GM19240 (cell line): Measurements from ENCODE around the gene CPTP.

Source experiments
- DNase-seq: peaks from one replicate; pipeline ENCODE4 v3.0.0; 2011; ENCODE audit warnings: low spot score; ENCODE audit not compliant: insufficient read length

Gene CPTP

GRCh38 chr1:1348420-1349255 is 24.0 kb downstream of the CPTP start:
- no peak for DNase-seq

GRCh38 chr1:1349256-1350012 is 24.8 kb downstream of the CPTP start, which contains the start of gene DVL1:
Gene DVL1, minus strand, starts transcription at chr1:1349418. Its CDS starts 353 bp downstream, at chr1:1349065.
- peak; percentile 93 for DNase-seq

DNA sequence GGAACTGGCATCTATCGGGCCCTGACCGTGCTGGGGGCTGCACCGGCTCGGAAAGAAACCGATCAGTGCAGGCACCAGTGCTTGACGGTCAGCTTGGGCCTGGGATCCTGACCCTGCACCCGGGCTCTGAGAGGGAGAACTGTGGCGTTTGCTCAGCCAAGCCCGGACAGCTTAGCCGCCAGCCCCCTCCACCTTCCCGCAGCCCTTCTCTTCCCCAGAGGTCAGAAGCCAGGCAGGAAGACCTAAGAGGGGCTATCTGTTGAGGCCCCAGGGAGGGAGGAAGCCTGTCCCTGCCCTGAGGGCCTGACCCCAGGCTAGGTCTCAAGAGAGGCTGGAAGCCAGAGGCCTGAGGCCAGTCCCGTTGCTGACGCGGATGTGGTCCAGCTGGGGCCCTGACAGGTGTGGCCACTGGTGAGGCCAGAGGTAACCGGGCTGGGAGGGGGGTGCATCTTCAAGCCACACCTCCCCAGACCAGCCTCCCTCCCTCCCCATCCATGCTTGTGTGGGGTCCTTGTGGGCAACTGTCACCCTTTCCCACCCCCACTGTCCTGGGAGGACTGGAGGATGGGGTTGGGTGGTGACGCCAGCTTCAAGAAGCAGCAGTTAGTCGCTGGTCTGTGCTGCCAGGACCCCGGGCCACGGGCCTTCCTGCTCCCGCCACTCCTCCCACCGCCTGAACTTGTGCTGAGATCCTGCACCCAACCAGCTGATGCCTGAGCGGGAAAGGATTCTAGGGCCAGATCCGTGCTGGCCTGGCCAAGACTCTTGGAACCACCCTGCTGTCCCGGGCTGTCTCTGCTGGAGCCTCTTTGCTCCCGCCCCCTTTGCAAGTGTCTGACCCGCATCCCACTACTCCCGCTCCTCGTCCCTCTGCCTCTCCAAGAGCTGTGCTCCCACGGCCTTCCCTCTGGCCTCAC is 27.2 kb downstream of the CPTP start:
- DNase-seq, result no peak

- DNase-seq, result no peak
Observed at GRCh38 chr1:1352786-1353388, 28.3 kb downstream of the CPTP start.

DNA sequence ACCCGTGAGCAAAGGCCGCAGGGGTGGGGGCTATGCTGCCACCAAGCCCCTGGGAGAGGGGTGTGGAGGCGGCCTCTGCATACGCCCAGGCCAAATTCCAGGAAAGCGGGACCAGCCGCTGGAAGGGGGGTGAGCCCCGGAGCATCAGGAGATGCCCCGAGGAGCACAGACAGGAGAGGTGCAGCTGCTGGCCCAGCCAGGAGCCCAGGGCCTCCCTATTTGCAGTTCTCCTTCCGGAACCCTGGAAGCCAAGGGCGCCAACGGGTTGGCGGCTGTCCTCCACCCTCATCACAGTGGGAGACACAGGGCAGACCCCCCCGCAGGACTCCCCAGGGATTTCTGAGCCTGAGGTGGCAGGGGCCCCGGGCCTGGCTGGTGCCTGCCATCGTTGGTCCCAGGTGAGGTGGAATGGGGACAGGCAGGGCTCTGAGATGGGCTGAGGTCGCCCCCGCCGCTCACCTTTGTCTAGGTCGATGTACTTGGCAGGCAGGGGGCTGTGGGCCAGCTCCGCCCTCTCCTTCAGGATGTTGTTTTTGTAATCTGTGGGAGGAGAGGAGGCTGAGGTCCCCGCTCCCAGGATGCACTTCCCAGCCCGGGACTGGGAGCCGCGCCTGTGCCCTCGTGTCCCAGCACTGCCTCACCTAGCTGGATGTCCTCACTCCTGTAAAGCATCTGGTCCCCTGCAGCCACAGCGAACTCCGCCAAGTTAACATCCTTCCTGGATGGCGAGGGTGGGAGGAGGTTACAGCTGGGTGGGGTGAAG is 29.0 kb downstream of the CPTP start:
- DNase-seq, result no peak

DNA sequence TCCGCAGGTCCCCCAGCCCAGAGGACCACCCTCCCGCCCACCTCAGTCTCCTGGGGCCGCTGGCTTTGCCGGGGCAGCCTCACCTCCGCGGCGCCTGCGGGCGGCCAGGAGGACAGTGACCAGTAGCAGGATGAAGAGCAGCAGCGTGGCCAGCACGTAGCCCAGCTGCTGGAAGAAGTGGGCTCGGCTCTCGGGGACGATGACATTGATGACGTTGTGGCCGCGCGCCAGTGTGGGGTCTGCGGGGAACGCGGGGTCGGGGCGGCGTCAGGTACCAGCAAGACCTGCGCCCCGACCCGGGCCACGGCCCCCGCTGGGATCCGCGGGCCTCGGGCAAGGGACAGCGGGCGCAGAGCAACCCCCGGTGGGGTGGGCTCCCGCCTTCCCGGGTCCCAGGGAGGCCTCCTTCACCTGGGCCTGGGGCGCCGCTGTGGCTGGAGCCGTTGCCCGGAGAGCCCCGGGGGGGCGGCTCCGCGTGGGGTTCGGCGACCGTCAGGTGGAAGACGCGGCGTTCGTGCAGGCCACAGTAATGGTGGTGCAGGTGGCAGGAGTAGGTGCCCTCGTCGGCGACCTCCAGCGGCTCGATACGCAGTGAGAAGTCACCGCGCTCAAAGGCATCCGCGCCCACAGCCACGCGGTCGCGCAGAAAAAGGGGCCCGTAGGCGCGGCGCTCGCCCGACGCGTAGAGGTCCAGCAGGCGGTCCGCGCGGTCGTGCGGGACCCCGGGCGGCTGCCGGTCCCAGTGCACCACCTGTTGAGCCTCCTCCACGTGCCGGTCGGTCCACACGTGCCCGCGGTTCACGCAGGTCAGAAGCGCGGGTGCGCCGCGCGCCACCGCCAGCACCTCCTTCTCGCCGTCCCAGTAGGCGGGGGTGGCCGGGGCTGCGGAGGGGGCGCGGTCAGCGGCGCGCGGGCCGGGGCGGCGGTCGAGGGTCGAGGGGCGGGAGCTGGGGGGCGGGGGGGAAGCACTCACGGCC is 30.0 kb downstream of the CPTP start:
- no peak for DNase-seq

GRCh38 chr1:1355416-1355815 is 30.8 kb downstream of the CPTP start:
- DNase-seq, result no peak

GRCh38 chr1:1356166-1356795 is 31.7 kb downstream of the CPTP start:
- DNase-seq, result no peak

GRCh38 chr1:1356796-1357401 is 32.3 kb downstream of the CPTP start:
- DNase-seq, result no peak

GRCh38 chr1:1357871-1358432 is 33.4 kb downstream of the CPTP start:
- no peak for DNase-seq

DNA sequence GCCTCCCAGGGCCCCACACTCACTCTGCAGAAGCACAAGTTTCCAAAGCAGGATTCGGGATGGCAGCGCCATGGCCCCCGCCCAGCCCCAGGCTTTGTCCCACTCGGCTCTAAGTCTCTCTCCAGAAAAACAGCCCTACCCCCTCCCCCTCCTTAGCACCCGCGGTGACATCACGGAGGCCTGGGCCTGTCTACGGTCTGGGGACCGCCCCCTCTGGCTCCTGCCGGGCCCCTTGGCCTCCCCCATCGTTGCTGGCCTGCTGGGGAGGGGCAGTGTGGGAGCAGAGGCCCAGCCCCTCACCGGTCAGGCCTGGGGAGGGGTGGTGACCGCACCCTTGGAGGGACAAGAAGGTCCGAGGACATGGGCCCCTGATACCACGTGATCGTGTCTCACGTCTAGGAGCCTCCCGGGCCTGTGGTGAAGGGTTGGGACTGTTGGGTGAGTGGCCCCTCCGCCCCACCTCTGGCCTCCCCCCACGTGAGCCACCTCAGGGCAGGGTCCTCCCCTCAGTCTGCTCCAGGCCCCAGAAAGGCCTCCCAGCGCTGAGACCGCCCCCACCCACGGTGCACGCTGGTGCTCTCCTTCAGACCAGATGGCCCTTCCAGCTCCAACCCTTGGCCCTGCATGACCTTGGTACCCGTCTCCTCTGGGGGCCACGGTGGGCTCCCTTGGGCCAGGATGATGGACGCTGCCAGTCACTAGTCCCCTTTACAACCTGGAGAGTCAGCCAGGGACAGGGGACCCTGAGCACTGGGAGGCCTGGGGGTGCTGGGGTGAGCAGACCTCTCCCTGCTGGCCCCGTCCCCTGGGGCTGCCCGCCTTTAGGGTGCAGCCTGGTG is 34.0 kb downstream of the CPTP start, which contains the start of gene MXRA8:
Gene MXRA8 (minus strand): TSS at position 123 of the 839 bp plus-strand sequence. CDS start 51 bp downstream, at position 72.
- no peak for DNase-seq

GRCh38 chr1:1359308-1359663 is 34.7 kb downstream of the CPTP start:
- no peak for DNase-seq

GRCh38 chr1:1359664-1360468 is 35.3 kb downstream of the CPTP start:
- DNase-seq, result no peak

DNA sequence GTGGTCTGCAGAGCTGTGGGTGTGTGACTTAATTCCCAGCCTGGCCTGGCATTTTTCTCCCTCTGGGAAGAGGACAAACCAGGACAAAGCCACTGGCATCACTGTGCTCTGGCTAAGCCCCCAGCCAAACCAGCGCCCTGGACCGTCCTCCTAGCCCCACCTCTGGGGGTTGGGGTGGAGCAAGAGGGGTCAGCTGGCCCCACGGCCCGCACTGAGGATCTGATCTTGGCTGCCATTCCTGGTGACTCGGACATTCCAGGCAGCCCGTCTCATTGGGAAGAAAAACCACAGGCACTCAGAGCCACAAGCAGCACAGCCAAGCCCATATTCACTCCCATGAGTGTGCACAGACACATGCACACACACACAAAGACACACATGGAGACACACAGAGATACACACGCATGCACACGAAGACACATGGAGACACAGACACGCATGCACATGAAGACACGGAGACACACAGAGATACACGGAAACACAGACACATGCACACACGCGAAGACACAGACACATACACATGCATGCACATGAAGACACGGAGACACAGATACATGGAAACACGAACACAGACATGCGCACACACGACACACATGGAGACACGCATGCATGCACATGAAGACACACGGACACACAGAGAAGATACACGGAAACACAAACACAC is 36.0 kb downstream of the CPTP start:
- DNase-seq, result no peak

DNA sequence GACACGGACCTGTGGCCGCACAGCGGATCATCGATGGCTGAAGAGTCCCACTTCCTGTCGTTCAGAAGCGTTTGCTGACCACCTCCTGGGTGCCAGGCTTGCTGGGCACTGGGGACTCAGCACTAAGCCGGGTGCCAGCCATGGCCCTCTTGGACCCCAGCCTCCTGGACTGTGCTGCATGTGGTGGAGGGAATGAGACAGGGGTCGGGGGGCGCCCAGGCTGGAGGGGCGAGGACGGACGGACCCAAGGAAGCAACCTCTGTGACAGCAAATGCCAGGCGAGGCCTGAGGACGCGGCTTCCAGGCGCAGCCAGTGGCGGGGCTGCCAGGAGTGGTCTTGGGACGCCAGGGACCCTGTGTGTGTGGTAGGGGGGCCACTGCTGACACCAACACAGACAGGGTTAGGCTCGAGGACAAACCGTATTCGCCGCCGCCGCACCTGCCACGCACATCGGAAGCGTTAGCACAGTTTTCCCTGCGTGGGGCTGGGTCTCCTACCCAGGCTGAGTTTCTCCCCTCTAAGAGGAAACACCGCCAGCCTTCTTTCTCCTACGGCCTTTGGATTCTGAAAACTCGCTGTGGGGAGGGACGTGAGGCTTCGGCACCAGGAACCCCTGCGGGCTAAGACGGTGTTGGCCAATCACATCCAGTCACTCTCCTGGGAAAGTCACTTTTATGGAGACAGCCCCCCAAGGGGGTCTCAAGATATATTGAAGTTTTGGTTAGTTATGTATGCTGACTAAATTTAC is 36.8 kb downstream of the CPTP start:
- DNase-seq, result no peak
